Motor neuron (in vitro differentiated cells): ENCODE results near the gene NFIB. TPM values are rescaled to one million over a fixed set of nuclear protein-coding genes. Genes with fewer than 3 reads are reported as not detected.

Experiments used
- ATAC-seq, 8 experiments: fragments of 200-7000 bp; cut with Tn5 transposase; replicated peaks in 6 of 8; 2 replicates each; pipeline ENCODE4 v1.8.0; 2021; ENCODE audit warnings: mild to moderate bottlenecking in 8 of 8, moderate library complexity in 8 of 8
- H3K27ac ChIP-seq, 2 donors: fragments of 250-450 bp; sonication (Bioruptor Pico); 2 replicates each; pipeline ENCODE4 v1.9.0; 2021; ENCODE audit warnings: antibody characterized with exemption in 2 of 2, mild to moderate bottlenecking in 2 of 2, moderate library complexity in 1 of 2
- H3K4me1 ChIP-seq, 2 donors: fragments of 250-450 bp; sonication (Bioruptor Pico); replicated peaks in 1 of 2; 2 replicates each; pipeline ENCODE4 v1.6.1; 2021; ENCODE audit warnings: antibody characterized with exemption in 2 of 2, mild to moderate bottlenecking in 2 of 2, moderate library complexity in 1 of 2
- H3K4me3 ChIP-seq, 5 donors: fragments of 250-450 bp; sonication (Bioruptor Pico); 2 replicates each; pipeline ENCODE4 v1.9.0; 2021; ENCODE audit warnings: antibody characterized with exemption in 5 of 5, mild to moderate bottlenecking in 5 of 5, moderate library complexity in 4 of 5
- WGBS, 10 experiments: fragments of 450-650 bp; shearing (Covaris generic); methylation state at CpG; one replicate each; pipeline ENCODE4 v1.0.0; 2022; 5-methylcytosine and 5-hydroxymethylcytosine counted together
- in situ Hi-C, 9 experiments: fragments of 400-800 bp; cut with MboI; loops; one replicate each; pipeline ENCODE4 v1.15.0; 2021; ENCODE audit warnings: low sequenced_read_pairs in 9 of 9, low pct_unique_long_range_greater_than_20kb in 2 of 9; ENCODE audit not compliant: unreplicated experiment in 9 of 9
- total RNA-seq, 8 experiments: library from RNA; unstranded; fragments of 300-600 nt; gene quantifications; 2 replicates each; pipeline versions ENCODE4 v1.2.3 to v1.2.4, GENCODE V29; 2022

NFIB gene
- total RNA-seq, 8 experiments from 2014 or later = 0.67 to 112 (median 13.0) TPM

- no peak overlapping the region for H3K27ac ChIP-seq
- 36 to 100% (median 89%) methylated on average over 1 of the region's 1 CpG; no CpG with 5 or more reads in 1 of the 10 experiments for WGBS, 10 experiments
- peaks cover 16 to 18% of the 10 kb centered on the region in 2 donors for H3K4me1 ChIP-seq
- H3K4me3 ChIP-seq = no peak overlapping the region
- in situ Hi-C loops = no loop called here
- ATAC-seq = no peak
Observed at GRCh38 chr9:14139287-14139686, 174.7 kb downstream of the NFIB start.

- Histone ChIP-seq H3K4me3 (no peak overlapping the region), H3K27ac (no peak overlapping the region), H3K4me1 (peaks cover 18 to 22% of the 10 kb centered on the region in 2 donors)
- in situ Hi-C loops = no loop called here
- WGBS, 10 experiments = 33 to 100% (median 77%) methylated on average over 1 to 3 of the region's 3 CpGs; no CpG with 5 or more reads in 1 of the 10 experiments
- ATAC-seq = peak in 5 of 8 experiments; percentile 40 to 88 (median 71)
Observed at GRCh38 chr9:14136646-14137370, 177.1 kb downstream of the NFIB start.

- 29 to 96% (median 82%) methylated on average over 2 to 3 of the region's 3 CpGs; no CpG with 5 or more reads in 2 of the 10 experiments for WGBS, 10 experiments
- ATAC-seq = peak in 4 of 8 experiments; percentile 25 to 60 (median 51)
- H3K4me1 ChIP-seq = peaks cover 18 to 22% of the 10 kb centered on the region in 2 donors
- in situ Hi-C loops = no loop called here
- H3K27ac ChIP-seq = no peak overlapping the region
- H3K4me3 ChIP-seq = no peak overlapping the region
Observed at GRCh38 chr9:14136047-14136635, 177.8 kb downstream of the NFIB start.

GRCh38 chr9:14135421-14135820 is 178.5 kb downstream of the NFIB start:
- no peak overlapping the region for H3K27ac ChIP-seq
- in situ Hi-C loops = no loop called here
- peaks cover 18 to 22% of the 10 kb centered on the region in 2 donors for H3K4me1 ChIP-seq
- H3K4me3 ChIP-seq = no peak overlapping the region
- 70 to 100% (median 100%) methylated on average over 1 of the region's 1 CpG; no CpG with 5 or more reads in 2 of the 10 experiments for WGBS, 10 experiments
- no peak for ATAC-seq

GRCh38 chr9:14133394-14133793 is 180.5 kb downstream of the NFIB start:
- Histone ChIP-seq H3K4me1 (peaks cover 18 to 22% of the 10 kb centered on the region in 2 donors), H3K27ac (no peak overlapping the region), H3K4me3 (no peak overlapping the region)
- in situ Hi-C loops = no loop called here
- no peak for ATAC-seq

- ATAC-seq = no peak
- Histone ChIP-seq H3K27ac (no peak overlapping the region), H3K4me3 (no peak overlapping the region), H3K4me1 (peaks cover 18 to 22% of the 10 kb centered on the region in 2 donors)
- 54 to 100% (median 92%) methylated on average over 1 to 2 of the region's 2 CpGs; no CpG with 5 or more reads in 2 of the 10 experiments for WGBS, 10 experiments
- in situ Hi-C loops = no loop called here
Observed at GRCh38 chr9:14132775-14133174, 181.2 kb downstream of the NFIB start.

GRCh38 chr9:14131356-14132088 is 182.4 kb downstream of the NFIB start:
- Histone ChIP-seq H3K4me1 (peaks cover 8 to 13% of the 10 kb centered on the region in 2 donors), H3K4me3 (no peak overlapping the region), H3K27ac (no peak overlapping the region)
- 54 to 96% (median 91%) methylated on average over 2 to 11 of the region's 11 CpGs for WGBS, 10 experiments
- in situ Hi-C loops = no loop called here
- peak in 1 of 8 experiments; percentile 52 for ATAC-seq

GRCh38 chr9:14127656-14128055 is 186.3 kb downstream of the NFIB start:
- Histone ChIP-seq H3K4me3 (no peak overlapping the region), H3K4me1 (no peaks in the 10 kb centered on the region), H3K27ac (no peak overlapping the region)
- 11 to 100% (median 100%) methylated on average over 1 of the region's 1 CpG; no CpG with 5 or more reads in 2 of the 10 experiments for WGBS, 10 experiments
- no peak for ATAC-seq
- in situ Hi-C loops = no loop called here

GRCh38 chr9:14119694-14120514 is 194.0 kb downstream of the NFIB start:
- in situ Hi-C loops = no loop called here
- ATAC-seq = no peak

GRCh38 chr9:14112226-14112625 is 201.7 kb downstream of the NFIB start:
- Histone ChIP-seq H3K27ac (no peak overlapping the region), H3K4me1 (no peaks in the 10 kb centered on the region), H3K4me3 (no peak overlapping the region)
- 70 to 100% (median 92%) methylated on average over 2 to 6 of the region's 6 CpGs for WGBS, 10 experiments
- in situ Hi-C loops = no loop called here
- ATAC-seq = no peak

More at GRCh38 chr9:14119694-14120514, 194.0 kb downstream of the NFIB start:
- 17 to 100% (median 90%) methylated on average over 1 to 2 of the region's 2 CpGs; no CpG with 5 or more reads in 3 of the 10 experiments for WGBS, 10 experiments
- H3K4me1 ChIP-seq = no peaks in the 10 kb centered on the region
- no peak overlapping the region for H3K4me3 ChIP-seq
- no peak overlapping the region for H3K27ac ChIP-seq

- Histone ChIP-seq H3K27ac (no peak overlapping the region), H3K4me3 (no peak overlapping the region), H3K4me1 (no peaks in the 10 kb centered on the region)
- in situ Hi-C loops = no loop called here
- WGBS, 10 experiments = 63 to 100% (median 100%) methylated on average over 1 of the region's 1 CpG; no CpG with 5 or more reads in 3 of the 10 experiments
- ATAC-seq = no peak
Observed at GRCh38 chr9:14111696-14112095, 202.2 kb downstream of the NFIB start.

GRCh38 chr9:14107977-14108376 is 206.0 kb downstream of the NFIB start:
- ATAC-seq = no peak
- Histone ChIP-seq H3K27ac (no peak overlapping the region), H3K4me3 (no peak overlapping the region), H3K4me1 (no peaks in the 10 kb centered on the region)
- 0 to 83% (median 41%) methylated on average over 1 to 3 of the region's 3 CpGs for WGBS, 10 experiments
- in situ Hi-C loops = no loop called here
